Sciatic nerve (tissue), 2 donors: ENCODE data around the gene OR1I1. TPM values are rescaled to one million over a fixed set of nuclear protein-coding genes. Genes with fewer than 3 reads are reported as not detected.
A peak's percentile ranks its signal among the peaks of the same experiment; 100 is the strongest.
"Not testable (repeated sequence)": the region's sequence is repeated elsewhere in the genome, so short reads cannot be mapped to it uniquely, and the experiment has no call there.

Experiments used
- ATAC-seq: fragments of 200-7000 bp; cut with Tn5 transposase; one replicate; pipeline ENCODE4 v1.9.1; 2020; ENCODE audit warnings: mild to moderate bottlenecking, moderate library complexity
- DNase-seq: peaks from one replicate; pipeline ENCODE4 v3.0.0-alpha.2; 2020; ENCODE audit warnings: low spot score
- intact Hi-C: fragments of 100-400 bp; cut with DNase I; formaldehyde crosslinking; loops from one replicate; pipeline ENCODE4 v1.14.2; 2022
- total RNA-seq: library from RNA; stranded (reverse); fragmentation: NEBNext Ultra II Directional; extraction: Animal tissue kit (Norgen Biotek cat#: 25700); gene quantifications from one replicate; pipeline ENCODE4 v1.2.1, GENCODE V29; 2021
- donor health status: DM: no; HTN: no; CAD: no.
- donor health status: DM: no; HTN: no; CAD: no.

The OR1I1 gene
- not detected for total RNA-seq

DNA sequence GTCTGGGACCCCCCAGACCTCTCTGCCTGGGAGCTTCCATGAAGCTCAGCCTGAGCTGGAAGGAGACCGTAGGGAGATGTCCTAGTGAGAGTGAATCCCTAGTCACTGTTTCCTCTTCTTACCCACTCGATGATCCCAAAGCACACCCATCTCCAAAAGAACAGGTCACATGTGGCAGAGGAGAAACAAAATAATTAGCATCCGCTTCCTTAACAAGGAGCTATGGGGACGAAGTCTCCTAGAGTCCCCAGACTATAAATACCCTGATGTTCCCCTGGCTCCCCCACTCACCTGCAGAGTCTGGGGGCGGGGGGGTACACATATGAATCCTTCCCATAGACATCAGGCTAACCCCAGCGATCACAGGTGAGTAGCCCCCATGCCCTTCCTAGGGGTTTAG, at the start of gene OR1I1:
TSS of gene OR1I1 (plus strand) at position 301 of the 400 bp plus-strand sequence. CDS start 4,855 bp downstream, outside the sequence.
- intact Hi-C loops, result no loop called here
- ATAC-seq (no peak), DNase-seq (no peak)

GRCh38 chr19:15035795-15036311, 46.2 kb upstream of the OR1I1 start:
- intact Hi-C loops, result no loop called here
- DNase-seq (no peak), ATAC-seq (no peak)

GRCh38 chr19:15037586-15037985, 44.4 kb upstream of the OR1I1 start:
- DNase-seq (no peak), ATAC-seq (no peak)
- intact Hi-C loops, result no loop called here

- intact Hi-C loops, result no loop called here
- ATAC-seq (peak; percentile 72), DNase-seq (no peak)
Measured at GRCh38 chr19:15038294-15038693, 43.7 kb upstream of the OR1I1 start.

DNA sequence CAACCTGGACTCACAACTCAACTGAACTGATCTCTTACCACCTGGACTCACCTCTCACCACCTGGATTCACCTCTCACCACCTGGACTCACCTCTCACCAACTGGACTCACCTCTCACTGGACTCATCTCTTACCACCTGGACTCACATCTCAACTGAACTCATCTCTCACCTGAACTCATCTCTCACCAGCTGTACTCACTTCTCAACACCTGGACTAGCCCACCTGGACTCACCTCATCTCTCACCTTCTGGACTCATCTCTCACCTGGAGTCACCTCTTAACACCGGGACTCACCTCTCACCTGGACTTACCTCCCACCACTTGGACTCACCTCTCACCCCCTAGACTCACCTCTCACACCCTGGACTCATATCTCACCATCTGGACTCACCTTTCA, 40.0 kb upstream of the OR1I1 start:
- intact Hi-C loops, result no loop called here
- no peak for ATAC-seq
- DNase-seq, result no peak

DNA sequence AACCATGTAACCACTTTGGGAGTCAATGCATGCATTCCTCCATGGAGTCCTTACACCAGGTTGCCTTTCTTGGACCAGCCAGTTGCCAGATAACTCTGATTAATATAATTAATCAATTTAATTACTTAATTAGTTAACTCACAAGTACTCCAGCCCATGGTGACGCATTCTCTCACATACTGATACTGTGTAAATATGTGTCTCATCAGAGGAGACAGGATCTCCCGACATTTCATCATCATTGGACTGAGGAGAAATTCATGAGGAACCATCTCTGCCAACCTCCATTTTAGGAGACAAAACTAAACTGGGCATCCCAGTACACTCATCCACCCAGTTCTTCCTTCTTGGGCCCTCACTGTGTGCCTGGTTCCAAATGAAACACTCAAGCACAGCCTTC, 39.2 kb upstream of the OR1I1 start:
- intact Hi-C loops, result no loop called here
- ATAC-seq, result no peak
- no peak for DNase-seq

- ATAC-seq (no peak), DNase-seq (no peak)
- intact Hi-C loops, result no loop called here
Measured at GRCh38 chr19:15045506-15045905, 36.5 kb upstream of the OR1I1 start.

DNA sequence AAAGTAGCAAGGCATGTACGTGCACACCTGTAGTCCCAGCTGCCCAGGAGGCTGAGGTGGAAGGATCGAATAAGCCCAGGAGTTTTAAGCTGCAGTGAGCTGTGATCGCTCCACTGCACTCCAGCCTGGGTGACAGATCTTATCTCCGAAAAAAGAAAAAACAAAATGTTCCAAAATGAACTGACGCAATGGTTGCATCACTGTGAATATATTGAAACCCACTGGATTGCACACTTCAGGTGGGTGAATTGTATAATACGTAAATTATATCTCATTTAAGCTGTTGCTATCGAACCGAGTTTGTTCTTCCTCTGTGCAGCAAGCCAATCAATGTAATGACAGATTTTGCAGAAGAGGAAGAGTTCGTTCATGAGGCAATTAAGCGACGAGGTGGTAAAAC, 34.3 kb upstream of the OR1I1 start:
- ATAC-seq, result no peak
- intact Hi-C loops, result no loop called here

DNA sequence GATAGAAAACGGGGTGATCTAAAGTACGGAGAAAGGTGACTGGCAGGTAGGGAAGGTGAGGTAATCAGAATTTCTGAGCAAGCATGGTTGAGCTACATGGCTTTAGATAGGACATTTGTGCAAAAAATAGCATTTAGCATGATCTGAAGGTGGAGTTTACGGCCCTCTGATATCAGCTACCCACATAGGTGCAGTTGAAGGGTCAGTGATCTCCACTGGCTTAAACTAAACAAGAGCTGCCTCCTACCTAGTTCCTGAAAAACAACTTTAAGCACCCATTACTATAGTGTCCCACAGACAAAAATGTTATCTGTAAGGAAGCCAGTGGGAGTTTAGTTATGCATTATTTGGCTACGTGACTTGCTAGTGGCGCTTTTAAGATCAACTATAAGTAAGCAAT, 33.9 kb upstream of the OR1I1 start:
- DNase-seq (no peak), ATAC-seq (no peak)
- intact Hi-C loops, result no loop called here

More for the DNA sequence above, 34.3 kb upstream of the OR1I1 start:
- no peak for DNase-seq

DNA sequence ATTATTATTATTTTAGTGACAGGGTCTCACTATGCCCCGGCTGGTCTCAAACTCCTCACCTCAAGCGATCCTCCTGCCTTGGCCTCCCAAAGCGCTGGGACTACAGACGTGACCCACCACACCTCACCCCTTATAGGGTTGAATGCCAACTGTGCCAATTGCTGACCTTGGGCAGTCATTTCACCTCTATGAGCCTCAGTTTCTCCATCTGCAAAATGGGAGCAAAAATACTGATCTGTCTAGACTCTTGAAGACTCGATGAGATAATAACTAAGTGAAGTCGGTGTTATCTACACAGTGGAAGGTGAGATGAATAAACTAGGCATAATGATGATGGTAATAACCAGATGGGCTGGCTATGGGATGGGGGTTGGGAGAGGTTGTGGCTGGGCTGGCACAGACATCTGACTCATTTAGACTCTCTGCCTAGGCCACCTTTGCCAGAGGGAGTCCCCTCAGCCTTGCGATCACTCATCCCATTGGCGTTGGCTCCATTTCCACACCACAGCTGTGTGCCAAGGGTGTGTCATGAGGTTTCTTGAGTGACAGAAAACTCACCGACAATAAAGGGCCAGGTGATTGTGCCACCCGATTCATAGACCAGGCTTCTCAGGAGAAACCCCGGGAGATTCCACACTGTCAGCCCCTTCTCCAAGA, 33.0 kb upstream of the OR1I1 start, which contains the start of gene CASP14:
TSS of gene CASP14 (plus strand) at position 596 of the 657 bp plus-strand sequence. CDS start 2,772 bp downstream, outside the sequence.
- intact Hi-C loops, result no loop called here
- DNase-seq (no peak), ATAC-seq (no peak)

- ATAC-seq, result no peak
Measured at GRCh38 chr19:15050639-15051038, 31.4 kb upstream of the OR1I1 start.

DNA sequence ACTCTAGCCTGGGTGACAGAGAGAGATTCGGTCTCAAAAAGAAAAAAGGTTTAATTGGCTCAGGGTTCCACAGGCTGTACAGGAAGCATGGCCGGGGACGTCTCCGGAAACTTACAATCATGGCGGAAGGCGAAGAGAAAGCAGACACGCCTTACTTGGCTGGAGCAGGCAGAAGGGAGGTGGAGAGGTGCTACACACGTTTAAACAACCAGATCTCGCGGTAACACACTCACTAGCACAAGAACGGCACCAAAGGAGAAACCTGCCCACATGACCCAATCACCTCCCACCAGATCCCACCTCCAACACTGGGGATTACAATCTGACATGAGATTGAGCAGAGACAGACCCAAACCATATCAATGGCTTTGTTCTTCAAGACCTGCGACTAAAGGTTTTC, 20.0 kb upstream of the OR1I1 start:
- DNase-seq (no peak), ATAC-seq (no peak)
- intact Hi-C loops, result no loop called here

More at GRCh38 chr19:15050639-15051038, 31.4 kb upstream of the OR1I1 start:
- no peak for DNase-seq
- intact Hi-C loops, result no loop called here

DNA sequence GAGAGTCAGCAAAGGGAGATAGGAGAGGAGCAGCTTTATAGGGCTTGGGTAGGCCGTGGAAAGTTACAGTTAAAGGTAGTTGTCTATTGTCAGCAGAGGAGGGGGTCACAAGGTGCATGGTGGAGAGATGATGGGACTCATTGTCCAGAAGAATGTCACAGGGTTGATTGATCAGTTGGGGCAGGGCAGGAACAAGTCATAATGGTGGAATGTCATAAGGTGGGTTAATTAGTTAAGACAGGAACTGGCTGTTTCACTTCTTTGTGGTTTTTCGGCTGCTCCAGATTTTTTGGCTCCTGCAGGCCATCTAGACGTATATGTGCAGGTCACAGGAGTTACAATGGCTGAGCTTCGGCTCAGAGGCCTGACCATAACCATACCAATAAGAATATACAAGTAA, 11.6 kb upstream of the OR1I1 start:
- intact Hi-C loops, ATAC-seq, DNase-seq: not testable (repeated sequence)

DNA sequence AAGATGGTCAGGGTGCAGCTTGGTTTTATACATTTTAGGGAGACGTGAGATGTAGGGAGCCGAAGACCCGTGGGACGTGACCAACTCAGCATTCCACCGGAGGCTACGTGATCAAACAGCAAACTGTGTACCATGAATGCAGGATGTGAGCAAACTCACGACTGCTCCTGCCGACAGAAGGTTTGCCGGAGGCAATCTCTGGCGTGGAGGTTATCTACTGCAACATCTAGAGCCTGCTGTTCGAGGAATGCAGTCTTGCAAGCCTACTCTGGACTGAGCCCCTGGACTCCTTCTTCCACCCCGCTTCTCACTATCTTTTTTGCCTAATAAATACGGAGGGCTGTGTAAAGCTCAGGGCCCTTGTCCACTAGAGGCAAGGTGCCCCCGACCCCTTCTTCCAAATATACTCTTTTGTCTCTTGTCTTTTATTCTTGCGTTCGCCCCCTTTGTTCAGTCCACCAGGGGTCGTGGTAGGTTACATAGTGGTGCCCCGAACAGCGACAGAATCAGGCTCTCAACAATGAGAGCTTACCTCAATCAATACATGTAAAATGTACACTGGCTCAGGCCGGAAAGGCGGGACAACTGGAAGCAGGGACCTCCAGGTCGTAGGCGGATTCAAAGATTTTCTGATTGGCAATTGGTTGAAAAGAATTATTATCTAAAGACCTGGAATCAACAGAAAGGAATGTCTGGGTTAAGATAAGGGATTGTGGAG, 8.9 kb upstream of the OR1I1 start:
- DNase-seq (no peak), ATAC-seq (no peak)
- intact Hi-C loops, result no loop called here

DNA sequence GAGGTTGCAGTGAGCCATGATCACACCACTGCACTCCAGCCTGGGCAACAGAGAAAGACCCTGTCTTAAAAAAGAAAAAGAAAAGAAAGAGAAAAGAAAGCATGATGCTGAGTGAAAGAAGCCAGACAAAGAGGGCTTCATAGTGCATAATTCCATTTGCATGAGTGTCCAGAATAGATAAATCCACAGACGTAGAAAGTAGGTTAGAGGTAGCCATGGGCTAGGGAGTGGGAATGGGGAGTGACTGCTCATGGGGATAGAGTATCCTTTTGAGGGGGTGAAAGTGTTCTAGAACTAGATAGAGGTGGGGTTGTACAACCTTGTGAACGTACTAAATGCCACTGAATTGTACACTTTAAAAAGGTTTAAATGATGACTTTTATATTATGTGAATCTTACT, 7.6 kb upstream of the OR1I1 start:
- DNase-seq (no peak), ATAC-seq (no peak)
- intact Hi-C loops, result no loop called here

DNA sequence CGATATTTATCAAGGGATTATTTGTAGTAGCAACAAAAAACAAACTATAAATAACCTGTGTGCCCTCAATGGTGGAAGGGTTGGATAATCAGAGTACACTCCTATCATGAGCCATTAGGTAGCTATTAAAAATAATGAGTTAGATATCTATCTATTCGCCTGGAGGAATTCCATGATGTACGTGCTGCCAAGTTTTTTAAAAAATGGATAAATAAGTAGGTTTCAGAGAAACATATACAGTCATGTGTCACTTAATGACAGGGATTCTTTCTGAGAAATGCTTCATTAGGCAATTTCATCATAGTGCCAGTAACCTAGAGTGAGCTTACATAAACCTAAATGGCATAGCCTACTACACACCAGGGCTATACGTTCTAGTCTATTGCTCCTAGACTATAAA, 6.2 kb upstream of the OR1I1 start:
- ATAC-seq (no peak), DNase-seq (no peak)
- intact Hi-C loops, result no loop called here

DNA sequence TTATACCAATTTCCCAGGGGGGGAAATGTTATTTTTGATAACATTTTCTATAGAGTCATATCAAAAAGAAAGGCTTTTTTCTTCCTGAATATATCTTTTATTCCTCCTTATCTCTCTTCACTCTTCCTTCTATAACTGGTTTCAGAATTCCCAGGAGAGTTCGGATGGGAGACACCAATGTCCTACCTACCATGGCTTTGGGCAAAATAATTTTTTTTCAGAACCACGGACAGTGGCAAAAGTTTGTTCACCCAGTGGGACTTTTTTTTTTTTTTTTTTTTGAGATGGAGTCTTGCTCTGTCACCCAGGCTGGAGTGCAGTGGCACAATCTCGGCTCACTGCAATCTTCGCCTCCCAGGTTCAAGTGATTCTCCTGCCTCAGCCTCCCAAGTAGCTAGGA, 2.0 kb upstream of the OR1I1 start:
- DNase-seq, intact Hi-C loops, ATAC-seq: not testable (repeated sequence)

- ATAC-seq (no peak), DNase-seq (no peak)
- intact Hi-C loops, result no loop called here
Measured at GRCh38 chr19:15087182-15087581, 5.2 kb downstream of the OR1I1 start.

- ATAC-seq (peak; percentile 66), DNase-seq (no peak)
- intact Hi-C loops, result loop anchor here (5.0 kb wide), 2 partner anchors 60 to 465 kb away; no protein-coding TSS in a partner anchor
Measured at GRCh38 chr19:15091918-15092753, 10.1 kb downstream of the OR1I1 start.
